ENCODE measurements around the gene ACTR1B.

DNA sequence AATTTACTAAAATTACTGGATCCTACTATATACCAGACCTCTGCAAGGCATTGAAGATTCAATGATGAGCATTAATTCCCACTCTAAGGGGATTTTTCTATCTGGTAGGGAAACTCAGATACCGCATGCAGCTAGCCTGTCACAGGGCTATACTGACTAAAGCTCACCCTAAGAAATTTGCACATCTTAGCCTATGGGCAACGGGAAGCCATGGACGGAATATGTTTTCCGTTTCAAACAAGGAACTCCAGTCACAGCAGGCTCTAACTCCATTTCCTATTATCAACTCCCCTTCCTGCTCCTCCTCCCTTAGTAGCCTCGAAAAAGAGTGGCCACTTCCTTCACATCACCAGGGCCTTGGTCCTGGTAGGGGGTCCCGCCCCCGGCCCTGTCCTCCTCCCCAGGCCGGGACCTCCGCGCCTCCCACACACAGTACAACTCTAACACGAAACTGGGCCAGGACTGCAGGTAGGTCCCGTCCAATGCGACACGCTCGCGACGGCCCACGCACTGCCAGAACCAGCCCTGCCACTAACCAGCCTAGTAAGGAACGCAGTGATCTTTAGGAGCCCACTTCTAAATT is 18.6 kb downstream of the ACTR1B start:
- TF ChIP-seq POLR2A (IDR thresholded peaks at IDR 0.05; ENCODE audit: low read depth, low read length) = no peak
- TF ChIP-seq JUN (IDR thresholded peaks at IDR 0.05; ENCODE audit: borderline replicate concordance, insufficient read depth, insufficient read length, low read depth) = no peak
- no peak for TF ChIP-seq POLR2AphosphoS5 (IDR thresholded peaks at IDR 0.05; ENCODE audit: insufficient read depth, low read depth, low read length)
- TF ChIP-seq MYC (IDR thresholded peaks at IDR 0.05; ENCODE audit: low read depth, low read length) = no peak
- TF ChIP-seq, protein P1, sequence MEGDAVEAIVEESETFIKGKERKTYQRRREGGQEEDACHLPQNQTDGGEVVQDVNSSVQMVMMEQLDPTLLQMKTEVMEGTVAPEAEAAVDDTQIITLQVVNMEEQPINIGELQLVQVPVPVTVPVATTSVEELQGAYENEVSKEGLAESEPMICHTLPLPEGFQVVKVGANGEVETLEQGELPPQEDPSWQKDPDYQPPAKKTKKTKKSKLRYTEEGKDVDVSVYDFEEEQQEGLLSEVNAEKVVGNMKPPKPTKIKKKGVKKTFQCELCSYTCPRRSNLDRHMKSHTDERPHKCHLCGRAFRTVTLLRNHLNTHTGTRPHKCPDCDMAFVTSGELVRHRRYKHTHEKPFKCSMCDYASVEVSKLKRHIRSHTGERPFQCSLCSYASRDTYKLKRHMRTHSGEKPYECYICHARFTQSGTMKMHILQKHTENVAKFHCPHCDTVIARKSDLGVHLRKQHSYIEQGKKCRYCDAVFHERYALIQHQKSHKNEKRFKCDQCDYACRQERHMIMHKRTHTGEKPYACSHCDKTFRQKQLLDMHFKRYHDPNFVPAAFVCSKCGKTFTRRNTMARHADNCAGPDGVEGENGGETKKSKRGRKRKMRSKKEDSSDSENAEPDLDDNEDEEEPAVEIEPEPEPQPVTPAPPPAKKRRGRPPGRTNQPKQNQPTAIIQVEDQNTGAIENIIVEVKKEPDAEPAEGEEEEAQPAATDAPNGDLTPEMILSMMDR (IDR thresholded peaks at IDR 0.05; ENCODE audit: extremely low read depth in 1 of 2, insufficient read depth in 1 of 2, low read depth in 1 of 2, low read length in 2 of 2) = no peak
- no peak for TF ChIP-seq EZH2 (IDR thresholded peaks at IDR 0.05; ENCODE audit: borderline replicate concordance, low read depth, low read length, severe bottlenecking)
- TF ChIP-seq, protein P2, sequence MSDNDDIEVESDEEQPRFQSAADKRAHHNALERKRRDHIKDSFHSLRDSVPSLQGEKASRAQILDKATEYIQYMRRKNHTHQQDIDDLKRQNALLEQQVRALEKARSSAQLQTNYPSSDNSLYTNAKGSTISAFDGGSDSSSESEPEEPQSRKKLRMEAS (IDR thresholded peaks at IDR 0.05; ENCODE audit: insufficient read depth, insufficient read length) = no peak
- TF ChIP-seq GATA2 (IDR thresholded peaks at IDR 0.05; ENCODE audit: insufficient read depth, insufficient read length, low read depth, low read length) = no peak
- TF ChIP-seq FOS (IDR thresholded peaks at IDR 0.05; ENCODE audit: borderline replicate concordance, insufficient read depth, low read length) = no peak
